GM19438 (cell line): Measurements from ENCODE around the gene TCTN2.

ENCODE experiments used
- ATAC-seq: cut with Tn5 transposase; IDR thresholded peaks from one replicate; pipeline ENCODE4 v1.9.1; 2021; ENCODE audit warnings: low read depth; ENCODE audit not compliant: unreplicated experiment

The TCTN2 gene

GRCh38 chr12:123733229-123733628, 62.3 kb downstream of the TCTN2 start:
- ATAC-seq = no peak

- no peak for ATAC-seq
Measured at GRCh38 chr12:123734268-123734667, 63.4 kb downstream of the TCTN2 start.

GRCh38 chr12:123741937-123742572, 71.1 kb downstream of the TCTN2 start:
- ATAC-seq = no peak

DNA sequence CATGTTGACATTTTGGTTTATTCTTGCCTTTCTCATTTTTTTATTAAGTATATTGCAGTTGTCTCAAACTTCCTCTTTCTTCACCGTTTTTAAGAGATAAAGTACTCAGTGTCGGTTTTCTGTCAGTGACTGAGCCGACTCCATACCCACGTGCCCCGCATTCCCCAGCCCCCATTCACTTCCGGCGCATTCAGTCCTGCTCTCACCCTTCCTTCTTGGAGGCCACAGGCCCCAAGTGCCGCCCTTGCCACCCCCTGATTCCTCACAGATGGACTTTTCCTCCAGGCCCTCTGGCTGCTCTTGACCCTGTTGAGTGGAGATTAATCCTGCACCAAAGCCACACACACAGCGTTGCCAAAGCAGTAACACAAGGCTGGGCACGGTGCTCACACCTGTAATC, 72.1 kb downstream of the TCTN2 start:
- ATAC-seq = no peak

DNA sequence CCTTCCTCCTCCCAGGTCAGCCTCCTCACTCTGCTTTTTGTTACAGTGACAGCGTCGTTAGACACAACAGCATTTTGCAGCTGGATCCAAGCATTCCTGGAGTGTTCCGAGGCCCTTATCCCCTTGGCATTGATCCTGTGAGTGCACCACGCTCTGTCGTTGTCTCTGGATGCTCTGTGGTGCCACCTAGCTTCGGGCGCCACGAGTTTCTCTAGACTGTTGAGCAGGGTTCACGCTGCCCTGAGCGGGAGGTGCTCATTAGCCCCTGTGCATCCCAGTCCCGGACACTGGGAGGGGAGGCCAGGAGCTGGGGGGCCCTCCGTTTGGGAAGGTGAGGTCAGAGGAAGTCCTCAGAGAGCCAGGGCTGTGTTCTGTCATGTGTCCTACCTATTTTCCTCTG, 73.9 kb downstream of the TCTN2 start:
- ATAC-seq = no peak

GRCh38 chr12:123747309-123747708, 76.4 kb downstream of the TCTN2 start:
- ATAC-seq = no peak

DNA sequence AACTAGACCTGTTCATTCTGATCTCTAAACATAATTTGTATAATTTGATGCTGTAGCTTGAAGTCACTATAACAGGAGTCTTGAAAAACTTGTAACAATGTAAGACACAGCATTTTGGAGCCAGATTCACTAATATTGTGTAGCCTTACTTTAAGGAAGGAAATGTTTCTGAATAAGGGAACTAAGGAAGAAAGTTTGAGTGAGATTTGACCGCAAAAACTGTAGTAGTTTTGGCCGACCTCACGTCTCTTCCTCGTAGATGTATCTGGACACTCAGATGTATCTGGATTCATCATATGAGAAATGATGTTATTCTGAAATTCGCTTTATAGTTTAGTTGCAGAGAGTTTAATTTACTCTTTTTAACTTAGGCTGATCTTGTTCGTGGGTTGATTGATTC, 77.2 kb downstream of the TCTN2 start:
- ATAC-seq = no peak

DNA sequence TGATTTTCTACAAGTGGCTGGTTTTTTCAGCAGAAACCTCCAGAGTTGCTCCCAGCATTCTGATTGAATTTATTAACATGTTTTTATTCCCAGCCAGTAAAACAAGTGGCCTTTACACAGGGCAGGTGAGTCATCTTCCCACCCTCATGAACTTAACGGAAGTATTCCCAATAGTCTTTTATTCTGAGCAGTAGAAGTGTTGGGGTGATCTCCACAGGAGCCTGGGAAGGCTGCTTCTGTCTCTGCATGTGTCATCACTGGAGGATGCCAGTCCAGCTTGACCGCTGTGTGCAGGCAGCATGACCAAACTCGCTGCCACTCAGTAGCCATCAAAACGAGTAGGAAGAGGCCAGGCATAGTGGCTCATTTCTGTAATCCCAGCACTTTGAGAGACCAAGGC, 77.7 kb downstream of the TCTN2 start:
- no peak for ATAC-seq

GRCh38 chr12:123749355-123749754, 78.4 kb downstream of the TCTN2 start:
- ATAC-seq = no peak

DNA sequence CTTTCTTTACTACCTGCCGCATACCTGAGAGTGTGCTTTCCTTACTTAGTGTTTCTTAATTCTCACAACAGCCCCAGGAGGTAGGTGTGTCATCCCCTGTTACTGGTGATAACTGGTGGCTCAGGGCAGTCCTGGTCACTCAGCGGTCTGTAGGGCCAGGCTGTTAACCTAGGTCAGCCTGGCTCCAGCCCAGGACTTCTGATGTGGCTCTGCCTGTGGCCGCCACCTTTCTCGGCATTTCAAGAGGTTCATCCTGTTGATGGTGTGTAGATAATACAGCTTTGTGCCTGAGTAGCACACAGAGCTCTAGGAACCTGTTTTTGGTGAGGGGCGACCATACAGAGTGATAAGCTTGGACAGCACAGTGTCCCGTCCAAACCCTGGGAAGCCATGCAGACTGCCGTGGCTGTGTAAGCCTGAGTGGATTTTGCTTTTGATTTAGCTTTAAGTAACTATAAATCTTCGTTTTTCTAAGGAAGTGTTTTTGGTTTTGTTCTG, 79.3 kb downstream of the TCTN2 start:
- ATAC-seq = no peak

DNA sequence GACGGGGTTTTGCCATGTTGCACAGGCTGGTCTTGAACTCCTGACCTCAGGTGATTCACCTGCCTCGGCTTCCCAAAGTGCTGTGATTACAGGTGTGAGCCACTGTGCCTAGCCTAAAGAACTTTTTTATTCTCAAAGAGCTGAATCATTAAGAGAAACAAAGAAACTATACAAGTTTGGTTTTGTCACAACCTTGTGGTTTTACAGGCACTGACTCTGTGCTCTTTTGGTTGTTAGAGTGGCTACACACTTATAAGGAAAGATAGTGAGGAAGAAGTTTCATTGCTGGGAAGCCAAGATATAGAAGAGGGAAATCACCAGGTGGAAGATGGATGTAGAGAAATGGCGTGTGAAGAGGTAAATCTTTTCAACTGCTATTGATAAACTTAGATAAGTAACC, 81.1 kb downstream of the TCTN2 start:
- no peak for ATAC-seq

DNA sequence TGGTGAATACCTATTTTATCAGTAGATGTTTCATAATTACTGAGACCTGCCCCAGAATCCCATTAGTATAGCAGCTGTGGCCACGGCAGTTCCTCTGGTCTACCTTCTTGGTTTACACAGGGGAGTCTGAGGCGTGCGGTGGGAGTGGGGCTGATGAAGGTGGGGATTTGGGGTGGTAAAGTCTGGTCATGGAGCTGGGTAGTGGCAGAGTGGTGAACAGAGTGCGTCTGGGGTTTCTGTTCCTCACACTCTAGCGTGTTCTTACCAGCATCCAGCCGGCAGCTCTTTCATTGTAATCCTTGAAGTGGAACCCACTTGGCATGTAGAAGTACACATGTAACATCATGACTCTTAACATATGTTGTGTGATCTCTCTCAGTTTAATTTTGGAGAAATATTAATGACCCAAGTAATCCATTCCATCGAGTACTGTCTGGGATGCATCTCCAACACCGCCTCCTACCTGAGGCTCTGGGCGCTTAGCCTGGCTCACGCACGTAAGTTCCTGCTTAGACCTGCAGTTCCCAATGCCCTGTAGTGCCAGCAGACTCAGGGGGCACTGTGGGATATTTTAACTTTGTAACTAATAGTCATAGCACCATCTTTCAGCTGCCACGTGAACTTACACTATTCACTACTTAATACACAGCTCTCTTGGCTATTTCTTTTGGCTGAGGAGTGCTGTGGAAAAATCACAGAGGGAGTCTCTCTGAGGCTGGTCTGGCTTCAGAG, 83.3 kb downstream of the TCTN2 start:
- no peak for ATAC-seq

GRCh38 chr12:123757561-123757960, 86.6 kb downstream of the TCTN2 start:
- no peak for ATAC-seq
